ENCODE measurements around the gene TAX1BP1. TPM values are rescaled to one million over a fixed set of nuclear protein-coding genes. Genes with fewer than 3 reads are reported as not detected.
A peak's percentile ranks its signal among the peaks of the same experiment; 100 is the strongest.

TAX1BP1 gene
- total RNA-seq, 6 experiments from 2014 or later = 39.2 to 63.8 (median 47.4) TPM

- TF ChIP-seq POLR2A (IDR thresholded peaks at IDR 0.05) = no peak
- no peak for TF ChIP-seq CTCF (IDR thresholded peaks at IDR 0.05)
- Histone ChIP-seq H3K4me1 (peaks cover 0 to 11% (median 0%) of the 10 kb centered on the region in 4 donors), H3K27me3 (no peaks in the 10 kb centered on the region), H3K27ac (no peak overlapping the region), H3K4me3 (no peak overlapping the region), H3K36me3 (peaks cover 0 to 6% (median 0%) of the 10 kb centered on the region in 4 donors), H3K9me3 (no peaks in the 10 kb centered on the region)
- 54% methylated on average over 3 of the region's 3 CpGs for WGBS (ENCODE audit: insufficient coverage, low coverage, low lambda C conversion rate, missing lambda C conversion rate)
- intact Hi-C loops (cut with DNase I) = no loop called here
- no peak for DNase-seq
- ATAC-seq = peak in 2 of 4 donors; percentile 28 to 47
These were observed 64.2 kb downstream of the TAX1BP1 start for GRCh38 chr7:27804139-27804538.

- intact Hi-C loops (cut with DNase I) = no loop called here
- Histone ChIP-seq H3K9me3 (no peaks in the 10 kb centered on the region), H3K36me3 (peaks cover 0 to 2% (median 0%) of the 10 kb centered on the region in 4 donors), H3K4me1 (no peaks in the 10 kb centered on the region), H3K27me3 (no peaks in the 10 kb centered on the region), H3K4me3 (no peak overlapping the region), H3K27ac (no peak overlapping the region)
- ATAC-seq (no peak), DNase-seq (no peak)
- 76% methylated on average over 2 of the region's 2 CpGs for WGBS (ENCODE audit: insufficient coverage, low coverage, low lambda C conversion rate, missing lambda C conversion rate)
- TF ChIP-seq CTCF (IDR thresholded peaks at IDR 0.05) (no peak), POLR2A (IDR thresholded peaks at IDR 0.05) (no peak)
These were observed 68.7 kb downstream of the TAX1BP1 start for GRCh38 chr7:27808626-27809025.

- Histone ChIP-seq H3K4me1 (no peaks in the 10 kb centered on the region), H3K4me3 (no peak overlapping the region), H3K27ac (no peak overlapping the region), H3K27me3 (no peaks in the 10 kb centered on the region), H3K36me3 (peaks cover 0 to 5% (median 0%) of the 10 kb centered on the region in 4 donors), H3K9me3 (no peaks in the 10 kb centered on the region)
- no peak for DNase-seq
- no peak for ATAC-seq
- 93% methylated on average over 4 of the region's 4 CpGs for WGBS (ENCODE audit: insufficient coverage, low coverage, low lambda C conversion rate, missing lambda C conversion rate)
- intact Hi-C loops (cut with DNase I) = no loop called here
- no peak for TF ChIP-seq CTCF (IDR thresholded peaks at IDR 0.05)
- TF ChIP-seq POLR2A (IDR thresholded peaks at IDR 0.05) = no peak
These were observed 70.2 kb downstream of the TAX1BP1 start for GRCh38 chr7:27810186-27810585.

- no peaks in the 10 kb centered on the region for H3K4me1 ChIP-seq
- no peak for ATAC-seq
- no peaks in the 10 kb centered on the region for H3K9me3 ChIP-seq
- H3K36me3 ChIP-seq = peaks cover 0 to 18% (median 10%) of the 10 kb centered on the region in 4 donors
- DNase-seq = no peak
- no peaks in the 10 kb centered on the region for H3K27me3 ChIP-seq
- H3K27ac ChIP-seq = no peak overlapping the region
- WGBS (ENCODE audit: insufficient coverage, low coverage, low lambda C conversion rate, missing lambda C conversion rate) = 94% methylated on average over 2 of the region's 2 CpGs
- intact Hi-C loops (cut with DNase I) = no loop called here
- no peak for TF ChIP-seq CTCF (IDR thresholded peaks at IDR 0.05)
- TF ChIP-seq POLR2A (IDR thresholded peaks at IDR 0.05) = no peak
- no peak overlapping the region for H3K4me3 ChIP-seq
These were observed 72.7 kb downstream of the TAX1BP1 start for GRCh38 chr7:27812706-27813105.

- Histone ChIP-seq H3K4me1 (no peaks in the 10 kb centered on the region), H3K27ac (no peak overlapping the region), H3K27me3 (no peaks in the 10 kb centered on the region), H3K4me3 (no peak overlapping the region), H3K36me3 (peaks cover 0 to 7% (median 0%) of the 10 kb centered on the region in 4 donors), H3K9me3 (no peaks in the 10 kb centered on the region)
- TF ChIP-seq CTCF (IDR thresholded peaks at IDR 0.05) = no peak
- TF ChIP-seq POLR2A (IDR thresholded peaks at IDR 0.05) = no peak
- WGBS (ENCODE audit: insufficient coverage, low coverage, low lambda C conversion rate, missing lambda C conversion rate) = 43% methylated on average over 2 of the region's 2 CpGs
- intact Hi-C loops (cut with DNase I) = no loop called here
- DNase-seq (no peak), ATAC-seq (peak in 3 of 4 donors; percentile 22 to 39 (median 38))
These were observed 82.3 kb downstream of the TAX1BP1 start for GRCh38 chr7:27822245-27822644.
